Cortex of kidney (tissue), 1 donor: ENCODE measurements around the gene XIRP1.

ENCODE experiments used
- DNase-seq: peaks from one replicate; lab custom pipeline; 2025; lab: John Stamatoyannopoulos, UW

XIRP1 gene

DNA sequence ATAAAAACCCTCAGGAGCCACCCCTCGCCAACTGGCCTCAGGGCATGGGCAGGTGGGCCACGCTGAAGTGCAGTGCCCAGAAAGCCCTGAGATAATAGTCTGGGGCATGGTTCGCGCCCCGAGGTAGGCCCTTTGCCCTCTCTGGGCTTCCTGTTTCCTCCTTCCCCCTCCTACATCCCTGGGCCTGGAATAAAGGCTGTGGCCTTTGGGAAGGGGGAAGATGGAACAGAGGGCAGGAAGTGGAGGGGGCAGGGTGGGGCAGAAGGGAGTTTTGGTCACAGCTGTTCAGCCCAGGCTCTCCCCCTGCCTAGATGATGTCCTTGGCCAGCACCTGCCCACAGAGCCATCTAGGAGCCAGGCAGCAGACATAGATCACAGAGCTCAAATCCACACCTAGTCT lies 50.3 kb downstream of the XIRP1 start:
- no peak for DNase-seq

DNA sequence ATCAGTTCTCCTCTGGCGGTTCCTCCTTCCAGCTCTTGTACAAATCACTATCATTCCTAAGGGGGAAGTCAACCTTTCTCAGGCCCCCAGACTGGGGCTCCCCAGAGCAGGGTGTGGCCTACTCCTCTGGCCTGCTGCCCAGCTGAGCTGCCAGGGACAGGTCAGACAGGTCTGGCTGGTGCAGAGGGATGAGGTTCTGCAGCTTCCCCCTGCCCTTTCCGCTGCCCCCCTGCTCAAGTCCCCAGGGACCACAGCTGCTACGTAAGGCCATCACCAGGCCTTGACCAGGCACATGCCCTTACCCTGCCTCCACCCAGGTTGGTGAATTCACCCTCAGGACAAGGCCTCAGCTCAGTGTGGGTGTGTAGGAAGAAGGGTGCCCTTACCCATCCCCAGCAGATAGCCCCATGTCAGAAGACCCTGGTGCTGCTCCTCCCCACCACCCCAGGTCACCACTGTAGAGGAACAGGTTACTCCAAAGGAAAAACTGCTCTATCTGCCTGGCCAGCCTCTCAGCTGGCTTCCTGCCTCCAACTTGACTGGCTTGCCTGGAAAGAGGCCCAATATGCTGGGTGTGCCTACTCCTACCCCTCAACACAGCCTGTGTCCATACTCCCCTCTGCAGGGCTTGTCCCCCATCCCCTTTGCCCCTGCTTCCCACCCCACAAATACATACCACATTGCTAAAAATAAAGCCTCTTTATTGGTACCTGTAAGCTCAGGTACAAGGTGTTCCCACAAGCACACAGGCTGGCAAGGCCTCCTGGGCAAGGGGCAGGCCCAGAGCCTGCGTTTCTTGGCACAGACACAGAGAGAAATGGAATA lies 51.0 kb downstream of the XIRP1 start:
- DNase-seq: no peak

- no peak for DNase-seq
These were observed 51.9 kb downstream of the XIRP1 start for GRCh38 chr3:39140341-39140971.

DNA sequence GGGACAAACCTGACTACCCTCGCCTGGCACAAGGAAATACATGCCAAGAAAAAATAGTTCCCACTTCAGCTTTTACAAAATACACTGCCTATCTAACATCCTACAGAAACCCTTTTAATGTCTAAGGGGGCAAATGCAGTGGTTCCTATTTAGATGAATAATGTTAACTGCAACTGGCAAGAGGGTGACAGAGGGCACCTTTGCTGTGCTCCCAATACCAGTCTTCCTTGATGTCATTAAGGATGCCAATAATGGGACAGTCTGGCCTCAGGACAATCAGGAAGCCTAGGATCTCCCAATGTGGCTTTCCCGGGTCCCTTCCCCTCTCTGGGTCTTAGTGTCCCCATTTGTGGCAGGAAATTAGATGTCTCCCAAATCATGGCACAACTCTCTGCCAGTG lies 53.0 kb downstream of the XIRP1 start:
- no peak for DNase-seq

- DNase-seq: no peak
These were observed 53.5 kb downstream of the XIRP1 start for GRCh38 chr3:39138804-39139415.

GRCh38 chr3:39137991-39138803 lies 54.2 kb downstream of the XIRP1 start:
- DNase-seq: no peak

- DNase-seq: no peak
These were observed 54.9 kb downstream of the XIRP1 start for GRCh38 chr3:39137435-39137936.

- DNase-seq: no peak
These were observed 55.6 kb downstream of the XIRP1 start for GRCh38 chr3:39136533-39137434.

DNA sequence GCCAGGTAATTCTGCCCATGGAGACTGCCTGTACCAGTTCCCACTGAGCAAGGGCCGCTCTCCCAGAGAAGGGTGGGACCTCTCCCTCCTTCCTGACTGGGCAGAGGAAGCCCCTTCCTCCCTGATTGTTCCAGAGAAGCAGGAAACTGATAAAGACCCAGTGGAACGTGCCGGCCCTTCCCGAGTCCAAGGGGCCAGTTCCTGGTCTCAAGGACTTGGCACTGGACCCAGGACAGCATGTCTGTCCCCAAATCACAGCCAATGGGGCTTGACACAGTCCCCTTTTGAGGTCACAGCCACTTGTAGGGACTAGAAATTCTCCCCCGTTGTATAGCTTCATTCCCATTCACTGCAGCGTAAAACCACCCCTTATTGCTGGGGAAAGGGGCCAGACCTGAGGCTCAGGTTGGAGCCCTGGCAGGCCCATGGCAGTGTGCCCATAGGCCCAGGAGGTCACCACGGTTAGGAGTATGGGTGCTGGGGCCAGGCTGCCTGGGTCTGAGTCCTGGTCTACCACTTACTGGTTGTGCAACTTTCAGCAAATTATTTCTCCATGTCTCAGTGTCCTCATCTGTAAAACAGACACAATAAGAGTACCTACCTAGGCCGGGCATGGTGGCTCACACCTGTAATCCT lies 57.1 kb downstream of the XIRP1 start:
- no peak for DNase-seq

- no peak for DNase-seq
These were observed 58.1 kb downstream of the XIRP1 start for GRCh38 chr3:39134305-39134704.

GRCh38 chr3:39133822-39134221 lies 58.6 kb downstream of the XIRP1 start:
- no peak for DNase-seq
